ENCODE measurements around the gene ZNF160. TPM values are rescaled to one million over a fixed set of nuclear protein-coding genes. Genes with fewer than 3 reads are reported as not detected.
A peak's percentile ranks its signal among the peaks of the same experiment; 100 is the strongest.

The ZNF160 gene
- total RNA-seq, result 10 to 100 TPM; 11.7 to 36.6 (median 13.5) TPM

DNA sequence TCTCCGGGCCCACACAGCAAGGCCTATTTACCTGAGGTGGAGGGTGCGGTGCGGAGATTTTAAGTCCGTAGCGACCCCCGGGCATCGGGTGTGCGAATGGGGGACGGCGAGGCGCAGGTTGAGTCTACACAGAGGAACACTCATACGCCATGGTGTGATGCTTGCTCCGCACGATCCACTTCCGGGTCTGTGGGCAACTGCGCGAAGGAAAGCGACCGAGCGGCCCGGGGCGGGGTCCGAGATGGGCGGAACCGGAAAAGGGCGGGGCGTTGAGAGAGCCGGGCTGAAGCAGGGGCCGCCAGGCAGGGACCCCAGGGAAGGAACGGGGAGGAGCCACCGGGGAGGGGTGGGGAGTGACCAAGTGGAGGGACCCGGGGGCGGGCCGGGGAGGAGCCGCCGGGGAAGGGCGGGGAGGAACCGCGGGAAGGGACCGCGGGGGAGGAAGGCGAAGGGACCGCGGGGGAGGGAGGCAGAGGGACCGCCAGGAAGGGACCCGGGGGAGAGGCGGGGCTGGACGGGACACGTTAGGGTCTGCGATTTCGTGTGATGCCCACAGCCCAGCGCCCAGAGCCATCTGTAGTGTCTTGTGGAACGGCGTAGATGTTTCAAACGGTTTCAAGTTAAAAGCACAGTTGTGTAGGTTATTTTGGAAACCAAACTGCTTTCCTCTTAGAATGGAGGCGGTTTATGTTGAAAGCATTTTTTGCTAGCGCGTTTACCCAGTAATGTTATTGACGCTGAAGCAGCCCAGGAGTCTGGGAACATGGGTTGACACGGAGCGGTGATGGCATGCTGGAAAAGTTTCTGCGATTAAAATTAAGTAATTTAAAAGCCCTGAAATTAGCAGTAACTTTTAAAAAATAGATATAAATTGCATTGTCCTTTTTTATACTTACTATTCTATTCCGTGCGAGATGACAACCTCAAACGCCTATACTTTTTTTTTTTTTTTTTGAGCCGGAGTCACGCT, at the start of gene ZNF160:
ZNF160 (minus strand) TSS at position 189 of the 970 bp plus-strand sequence. CDS start 17,146 bp downstream, outside the sequence.
- Histone ChIP-seq H3K27me3 (no peaks in the 10 kb centered on the region), H3K9me3 (no peaks in the 10 kb centered on the region), H3K4me3 (peak within 1 kb of the TSS; percentile 53 to 97 (median 84)), H3K36me3 (peaks cover 0 to 21% (median 0%) of the 10 kb centered on the region in 3 donors), H3K4me1 (peaks cover 8 to 37% (median 18%) of the 10 kb centered on the region in 3 donors), H3K27ac (peak within 1 kb of the TSS; percentile 84 to 95 (median 92))
- TF ChIP-seq, protein P1, sequence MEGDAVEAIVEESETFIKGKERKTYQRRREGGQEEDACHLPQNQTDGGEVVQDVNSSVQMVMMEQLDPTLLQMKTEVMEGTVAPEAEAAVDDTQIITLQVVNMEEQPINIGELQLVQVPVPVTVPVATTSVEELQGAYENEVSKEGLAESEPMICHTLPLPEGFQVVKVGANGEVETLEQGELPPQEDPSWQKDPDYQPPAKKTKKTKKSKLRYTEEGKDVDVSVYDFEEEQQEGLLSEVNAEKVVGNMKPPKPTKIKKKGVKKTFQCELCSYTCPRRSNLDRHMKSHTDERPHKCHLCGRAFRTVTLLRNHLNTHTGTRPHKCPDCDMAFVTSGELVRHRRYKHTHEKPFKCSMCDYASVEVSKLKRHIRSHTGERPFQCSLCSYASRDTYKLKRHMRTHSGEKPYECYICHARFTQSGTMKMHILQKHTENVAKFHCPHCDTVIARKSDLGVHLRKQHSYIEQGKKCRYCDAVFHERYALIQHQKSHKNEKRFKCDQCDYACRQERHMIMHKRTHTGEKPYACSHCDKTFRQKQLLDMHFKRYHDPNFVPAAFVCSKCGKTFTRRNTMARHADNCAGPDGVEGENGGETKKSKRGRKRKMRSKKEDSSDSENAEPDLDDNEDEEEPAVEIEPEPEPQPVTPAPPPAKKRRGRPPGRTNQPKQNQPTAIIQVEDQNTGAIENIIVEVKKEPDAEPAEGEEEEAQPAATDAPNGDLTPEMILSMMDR (IDR thresholded peaks at IDR 0.05), result no peak
- peak in 3 of 4 donors; percentile 50 to 86 (median 77) for TF ChIP-seq POLR2A (IDR thresholded peaks at IDR 0.05)
- 2% methylated on average over 26 to 38 of the region's 67 CpGs for WGBS, 2 donors
- intact Hi-C loops (cut with DNase I), result no loop called here
- peak; percentile 84 for DNase-seq

DNA sequence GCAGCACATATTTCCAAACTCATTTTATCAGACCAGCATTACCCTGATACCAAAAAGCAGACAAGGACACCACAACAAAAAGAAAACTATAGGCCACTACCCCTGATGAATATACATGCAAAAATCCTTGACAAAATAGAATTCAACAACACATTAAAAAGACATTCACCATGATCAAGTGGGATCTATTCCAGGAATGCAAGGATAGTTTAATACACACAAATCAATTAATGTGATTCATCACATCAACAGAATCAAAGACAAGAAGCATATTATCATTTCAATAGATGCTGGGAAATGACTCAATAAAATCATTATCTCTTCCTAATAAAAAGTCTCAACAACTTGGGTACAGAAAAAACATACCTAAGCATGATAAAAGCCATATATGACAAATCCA, 44.4 kb upstream of the ZNF160 start:
- H3K36me3 ChIP-seq, result peaks cover 6 to 95% (median 14%) of the 10 kb centered on the region in 3 donors
- TF ChIP-seq, protein P1 (IDR thresholded peaks at IDR 0.05), result no peak
- TF ChIP-seq POLR2A (IDR thresholded peaks at IDR 0.05), result no peak
- intact Hi-C loops (cut with DNase I), result no loop called here
- H3K9me3 ChIP-seq, result peaks cover 0 to 93% (median 64%) of the 10 kb centered on the region in 3 donors
- no peak overlapping the region for H3K27ac ChIP-seq
- no peaks in the 10 kb centered on the region for H3K27me3 ChIP-seq
- H3K4me1 ChIP-seq, result no peaks in the 10 kb centered on the region
- H3K4me3 ChIP-seq, result no peak overlapping the region
- no peak for DNase-seq

DNA sequence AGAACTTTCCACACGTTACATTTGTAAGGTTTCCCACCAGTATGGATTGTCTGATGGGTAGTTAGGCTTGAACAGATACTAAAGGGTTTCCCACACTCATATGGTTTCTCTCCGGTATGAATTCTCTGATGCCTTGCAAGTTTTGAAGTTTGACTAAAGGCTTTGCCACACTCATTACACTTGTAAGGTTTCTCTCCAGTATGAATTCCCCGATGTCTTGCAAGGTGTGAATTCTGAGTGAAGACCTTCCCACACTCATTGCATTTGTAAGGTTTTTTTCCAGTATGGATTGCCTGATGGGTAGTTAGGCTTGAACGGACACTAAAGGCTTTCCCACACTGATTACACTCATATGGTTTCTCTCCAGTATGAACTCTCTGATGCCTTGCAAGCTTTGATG, 37.1 kb upstream of the ZNF160 start:
- peaks cover 4 to 45% (median 14%) of the 10 kb centered on the region in 3 donors for H3K36me3 ChIP-seq
- no peak overlapping the region for H3K27ac ChIP-seq
- peaks cover 7 to 94% (median 64%) of the 10 kb centered on the region in 3 donors for H3K9me3 ChIP-seq
- H3K4me3 ChIP-seq, result no peak overlapping the region
- TF ChIP-seq, protein P1 (IDR thresholded peaks at IDR 0.05), result no peak
- no peak for TF ChIP-seq POLR2A (IDR thresholded peaks at IDR 0.05)
- 92 to 97% methylated on average over 4 of the region's 4 CpGs for WGBS, 2 donors
- intact Hi-C loops (cut with DNase I), result no loop called here
- H3K4me1 ChIP-seq, result no peaks in the 10 kb centered on the region
- DNase-seq, result no peak
- no peaks in the 10 kb centered on the region for H3K27me3 ChIP-seq

DNA sequence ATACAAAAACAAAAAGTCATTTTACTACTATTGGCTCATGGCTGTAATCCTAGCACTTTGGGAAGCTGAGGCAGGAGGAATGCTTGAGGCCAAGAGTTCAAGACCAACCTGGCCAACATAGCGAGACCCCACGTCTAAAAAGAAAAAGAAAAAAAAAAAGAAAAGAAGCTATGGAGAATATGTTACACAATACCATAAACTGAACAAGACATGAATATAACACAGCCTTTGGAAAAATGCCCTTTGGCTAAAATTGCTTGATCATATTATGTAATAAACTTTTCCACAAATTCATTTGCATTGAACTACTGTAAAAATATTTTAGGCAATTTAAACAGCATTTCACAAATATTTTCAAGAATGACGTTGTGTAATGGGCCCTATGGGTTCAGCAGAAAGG, 33.2 kb upstream of the ZNF160 start:
- Histone ChIP-seq H3K4me1 (peaks cover 0 to 16% (median 0%) of the 10 kb centered on the region in 3 donors), H3K4me3 (no peak overlapping the region), H3K36me3 (peaks cover 1 to 10% (median 4%) of the 10 kb centered on the region in 3 donors), H3K9me3 (peaks cover 7 to 78% (median 42%) of the 10 kb centered on the region in 3 donors), H3K27me3 (no peaks in the 10 kb centered on the region), H3K27ac (no peak overlapping the region)
- DNase-seq, result no peak
- intact Hi-C loops (cut with DNase I), result no loop called here
- TF ChIP-seq POLR2A (IDR thresholded peaks at IDR 0.05), result no peak
- TF ChIP-seq, protein P1 (IDR thresholded peaks at IDR 0.05), result no peak
- WGBS, 2 donors, result 83% methylated on average over 3 of the region's 3 CpGs

Data from esophagus squamous epithelium (tissue), 5 donors.